Activated naive CD4-positive, alpha-beta T cell treated with anti-CD3 and anti-CD28 coated beads for 36 hours (primary cell): ENCODE results near the gene TANGO2. TPM values are rescaled to one million over a fixed set of nuclear protein-coding genes. Genes with fewer than 3 reads are reported as not detected.
A peak's percentile ranks its signal among the peaks of the same experiment; 100 is the strongest.

ENCODE experiments used
- CTCF ChIA-PET: fragments of 350-600 bp; sonication (Branson Sonifier 250); formaldehyde crosslinking; loops from one replicate; lab custom pipeline; 2021; ENCODE audit warnings: antibody characterized with exemption; lab: Charles Lee
- DNase-seq: peaks from one replicate; pipeline ENCODE4 v3.0.0-alpha.2; 2020
- H3K27ac Mint-ChIP-seq: one replicate; pipeline ENCODE4 v1.8.0; 2021; ENCODE audit warnings: mild to moderate bottlenecking, mixed read lengths
- H3K27me3 Mint-ChIP-seq: one replicate; pipeline ENCODE4 v1.8.0; 2021; ENCODE audit warnings: low read depth, mixed read lengths
- H3K36me3 Mint-ChIP-seq: one replicate; pipeline ENCODE4 v1.8.0; 2021; ENCODE audit warnings: low read depth, mixed read lengths
- H3K4me1 Mint-ChIP-seq: one replicate; pipeline ENCODE4 v1.8.0; 2021; ENCODE audit warnings: low read depth, mixed read lengths
- H3K4me3 Mint-ChIP-seq: one replicate; pipeline ENCODE4 v1.8.0; 2021; ENCODE audit warnings: mild to moderate bottlenecking, moderate library complexity, mixed read lengths
- H3K9me3 Mint-ChIP-seq: one replicate; pipeline ENCODE4 v1.8.0; 2021; ENCODE audit warnings: mixed read lengths
- intact Hi-C: fragments of 100-400 bp; cut with micrococcal nuclease; formaldehyde crosslinking; loops from one replicate; pipeline ENCODE4 v1.15.1; 2023
- total RNA-seq, 2 experiments: library from RNA; stranded (reverse); gene quantifications; one replicate each; pipeline ENCODE4 v1.2.3, GENCODE V29; 2021

Gene TANGO2
- total RNA-seq, 2 experiments from 2014 or later: 16.0 to 19.0 TPM

DNA sequence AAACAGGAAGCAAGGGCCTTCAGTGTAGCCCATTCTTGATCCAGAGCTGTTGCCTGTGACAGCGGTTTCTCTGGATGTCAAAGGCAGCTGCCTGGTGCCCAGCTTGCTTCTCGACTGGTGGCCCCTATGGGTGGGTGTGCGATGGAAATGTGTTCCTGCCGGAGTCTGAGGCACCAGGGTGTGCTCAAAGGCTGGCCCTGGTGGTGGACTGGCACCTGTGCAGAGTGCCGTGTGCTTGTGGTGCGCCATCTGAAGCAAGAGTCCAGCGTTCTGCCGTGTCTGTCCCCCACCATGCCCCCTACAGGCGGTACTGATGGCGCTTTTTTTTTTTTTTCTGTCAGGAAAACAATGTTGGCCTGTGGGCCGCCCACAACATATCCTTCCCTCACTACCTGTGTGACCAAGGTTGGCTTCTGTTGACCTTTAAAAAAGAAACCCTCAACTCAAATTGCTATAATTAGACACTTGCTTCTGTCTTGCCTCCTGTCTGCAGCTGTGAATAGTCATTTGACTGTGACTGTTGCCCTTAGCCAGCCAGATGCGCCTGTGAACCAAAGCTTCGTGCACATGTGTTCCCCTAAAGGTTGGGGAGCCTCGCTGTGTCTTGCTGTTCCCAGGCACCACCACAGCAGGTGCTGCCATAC lies 90.3 kb downstream of the TANGO2 start:
- no peaks in the 10 kb centered on the region for H3K9me3 Mint-ChIP-seq
- CTCF ChIA-PET: interaction anchor here (0.7 to 1.7 kb wide), 8 partner anchors 9 to 98 kb away, joined by 3 to 7 read pairs (median 3); partner anchors contain the start of gene TANGO2
- intact Hi-C loops: loop anchor here (10.0 kb wide), 1 partner anchor 256 kb away; the partner anchor contains the start of genes GNB1L and RTL10
- H3K27me3 Mint-ChIP-seq: no peaks in the 10 kb centered on the region
- peak overlapping the region; percentile 84 for H3K27ac Mint-ChIP-seq
- no peak overlapping the region for H3K4me3 Mint-ChIP-seq
- peaks cover 28% of the 10 kb centered on the region for H3K4me1 Mint-ChIP-seq
- H3K36me3 Mint-ChIP-seq: peaks cover 21% of the 10 kb centered on the region
- DNase-seq: peak; percentile 36

DNA sequence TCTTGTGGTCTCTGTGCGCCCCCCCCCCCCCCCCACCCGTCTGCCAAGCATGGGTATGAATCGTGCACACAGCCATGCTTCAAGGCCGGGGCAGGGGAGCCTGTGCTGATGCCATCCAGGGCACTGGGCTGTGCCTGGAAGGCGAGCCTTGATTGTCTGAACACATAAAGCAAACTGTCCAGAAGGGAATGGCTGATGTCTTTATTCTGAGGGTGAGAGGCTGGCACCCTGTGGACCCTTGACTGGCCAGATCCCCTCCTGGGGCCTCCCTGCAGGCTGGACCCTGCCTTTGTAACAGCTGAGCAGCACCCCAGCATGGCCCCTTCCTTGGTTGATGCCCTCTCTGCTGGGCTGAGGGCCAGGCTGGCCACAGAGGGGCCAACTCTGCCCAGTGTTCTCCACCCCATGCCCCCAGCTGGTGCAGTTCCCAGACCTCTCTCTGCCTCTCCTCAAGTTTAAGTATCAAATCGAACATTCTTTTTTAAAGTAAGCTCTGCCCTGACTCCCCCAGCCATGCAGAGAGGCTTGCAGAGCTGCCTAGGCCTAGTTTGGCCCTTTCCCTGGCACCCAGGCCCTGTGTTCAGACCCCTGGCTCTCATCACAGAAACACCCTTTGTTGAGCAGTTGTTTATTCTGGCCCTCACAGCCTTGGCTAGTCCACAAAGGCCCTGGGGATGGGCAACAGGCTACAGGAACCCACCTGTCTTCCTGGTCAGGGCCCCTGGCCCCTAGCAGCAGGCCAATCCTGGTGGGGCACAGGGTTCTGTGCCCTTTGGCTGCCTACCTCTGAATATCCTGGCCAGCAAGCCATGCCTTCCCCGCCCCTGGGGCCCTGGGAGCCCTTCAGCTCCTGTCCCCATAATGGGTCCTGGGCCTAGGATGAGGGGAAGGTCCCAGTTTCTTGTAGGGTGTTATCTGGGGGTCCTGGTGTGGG lies 91.0 kb downstream of the TANGO2 start:
- no peaks in the 10 kb centered on the region for H3K9me3 Mint-ChIP-seq
- no peak for DNase-seq
- H3K27me3 Mint-ChIP-seq: no peaks in the 10 kb centered on the region
- H3K4me3 Mint-ChIP-seq: no peak overlapping the region
- CTCF ChIA-PET: interaction anchor here (0.6 to 1.7 kb wide), 5 partner anchors 10 to 33 kb away, joined by 3 to 7 read pairs (median 4); no protein-coding TSS in a partner anchor
- H3K36me3 Mint-ChIP-seq: peaks cover 23% of the 10 kb centered on the region
- H3K27ac Mint-ChIP-seq: peak overlapping the region; percentile 87
- peaks cover 30% of the 10 kb centered on the region for H3K4me1 Mint-ChIP-seq
- intact Hi-C loops: loop anchor here (10.0 kb wide), 1 partner anchor 257 kb away; the partner anchor contains the start of genes GNB1L and RTL10

GRCh38 chr22:20112623-20113511 lies 92.0 kb downstream of the TANGO2 start:
- peaks cover 30% of the 10 kb centered on the region for H3K4me1 Mint-ChIP-seq
- H3K4me3 Mint-ChIP-seq: no peak overlapping the region
- CTCF ChIA-PET: no interaction called here
- H3K27ac Mint-ChIP-seq: peak overlapping the region; percentile 41
- H3K9me3 Mint-ChIP-seq: no peaks in the 10 kb centered on the region
- no peaks in the 10 kb centered on the region for H3K27me3 Mint-ChIP-seq
- no peak for DNase-seq
- peaks cover 22% of the 10 kb centered on the region for H3K36me3 Mint-ChIP-seq
- intact Hi-C loops: loop anchor here (10.0 kb wide), 1 partner anchor 258 kb away; the partner anchor contains the start of genes GNB1L and RTL10

GRCh38 chr22:20113551-20114310 lies 92.8 kb downstream of the TANGO2 start:
- peaks cover 27% of the 10 kb centered on the region for H3K36me3 Mint-ChIP-seq
- CTCF ChIA-PET: no interaction called here
- H3K27me3 Mint-ChIP-seq: no peaks in the 10 kb centered on the region
- intact Hi-C loops: loop anchor here (10.0 kb wide), 1 partner anchor 259 kb away; the partner anchor contains the start of genes GNB1L and RTL10
- no peak for DNase-seq
- no peaks in the 10 kb centered on the region for H3K9me3 Mint-ChIP-seq
- no peak overlapping the region for H3K4me3 Mint-ChIP-seq
- peak overlapping the region; percentile 36 for H3K27ac Mint-ChIP-seq
- peaks cover 33% of the 10 kb centered on the region for H3K4me1 Mint-ChIP-seq

DNA sequence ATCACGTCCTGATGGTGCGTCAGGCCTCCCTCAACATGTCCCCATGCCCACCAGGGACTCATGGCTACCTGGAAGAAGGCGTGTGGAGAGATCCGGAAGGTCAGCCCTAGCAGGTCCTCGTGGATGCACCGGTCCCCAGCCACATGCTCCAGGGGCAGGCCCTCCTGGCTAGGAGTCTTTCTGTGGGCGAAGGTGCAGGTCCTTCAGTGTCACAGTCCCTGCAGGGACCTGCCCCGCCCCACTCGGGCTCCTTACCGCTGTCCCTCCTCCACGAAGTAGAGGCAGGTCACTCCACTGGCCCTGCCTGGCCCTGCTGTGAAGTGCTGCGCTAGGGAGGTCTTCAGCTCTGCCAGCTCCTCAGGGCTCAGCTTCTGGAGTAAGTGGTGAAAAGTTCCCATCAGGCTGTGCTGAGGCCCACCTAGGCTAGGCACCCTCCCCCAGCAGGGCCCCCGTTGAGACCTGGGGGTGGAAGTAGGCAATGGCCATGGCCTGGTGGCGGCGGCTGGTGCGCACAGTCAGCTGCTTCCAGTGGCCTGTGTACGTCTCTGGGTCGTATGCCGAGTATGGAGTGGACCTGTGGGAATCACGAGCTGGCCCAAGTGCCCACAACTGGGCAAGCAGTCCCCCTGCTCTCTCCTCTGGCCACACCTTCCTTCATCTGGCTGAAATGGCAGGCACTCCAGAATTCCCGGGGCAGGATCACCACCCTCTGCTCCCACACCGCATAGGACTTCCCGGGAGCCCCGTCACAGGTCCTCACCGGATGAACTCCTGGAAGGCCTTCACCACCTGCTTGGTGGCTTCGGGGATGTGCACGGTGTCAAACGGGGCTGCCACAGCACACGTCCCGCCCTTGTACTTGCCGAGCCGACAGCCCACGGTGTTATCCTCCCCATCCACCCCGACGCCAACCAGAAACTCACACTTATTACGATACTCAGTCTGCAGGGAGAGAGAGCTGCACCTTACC lies 93.9 kb downstream of the TANGO2 start:
- H3K4me3 Mint-ChIP-seq: peak overlapping the region; percentile 63
- H3K27ac Mint-ChIP-seq: peak overlapping the region; percentile 76
- H3K9me3 Mint-ChIP-seq: no peaks in the 10 kb centered on the region
- H3K4me1 Mint-ChIP-seq: peaks cover 42% of the 10 kb centered on the region
- H3K27me3 Mint-ChIP-seq: no peaks in the 10 kb centered on the region
- no peak for DNase-seq
- CTCF ChIA-PET: interaction anchor here (1.1 kb wide), 1 partner anchor 14 kb away, joined by 3 read pairs; no protein-coding TSS in a partner anchor
- peaks cover 33% of the 10 kb centered on the region for H3K36me3 Mint-ChIP-seq
- intact Hi-C loops: loop anchor here (5.0 to 10.0 kb wide), 3 partner anchors 260 to 682 kb away; partner anchors contain the start of genes GNB1L, HIRA, KLHL22 and MRPL40

DNA sequence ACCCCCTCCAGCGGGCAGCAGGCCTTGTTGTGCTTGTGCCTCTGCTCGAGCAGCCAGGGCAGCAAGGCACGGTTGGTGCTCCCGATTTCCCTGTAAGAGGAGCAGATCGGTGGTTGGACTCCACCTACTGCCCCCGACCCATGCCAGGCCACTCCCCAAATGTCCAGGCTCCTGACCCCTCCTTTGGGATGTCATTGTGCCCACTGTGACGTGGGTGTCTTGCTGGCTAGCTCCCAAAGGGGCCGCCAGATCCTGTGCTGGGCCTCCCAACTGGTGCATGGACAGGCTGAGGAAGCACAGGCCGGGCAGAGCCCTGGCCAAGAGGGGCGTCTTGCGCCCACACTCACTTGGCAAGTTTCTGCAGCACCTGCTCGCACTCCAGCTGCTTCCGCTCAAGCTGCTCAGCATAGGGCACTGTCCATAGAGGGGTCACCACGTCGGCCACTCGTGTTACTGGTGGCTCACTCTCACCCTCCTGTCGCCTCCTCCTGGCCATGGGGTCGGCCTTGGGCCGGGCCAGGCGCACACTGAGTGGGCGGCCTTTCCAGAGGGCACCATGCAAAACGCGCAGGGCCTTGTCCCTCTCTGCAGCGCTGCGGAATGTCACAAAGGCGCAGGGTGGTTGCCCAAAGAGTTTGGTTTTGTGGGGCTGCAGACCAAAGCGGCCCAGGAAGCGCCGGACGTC lies 94.9 kb downstream of the TANGO2 start, which contains the start of gene RANBP1:
TSS of gene RANBP1 (plus strand) at position 414 of the 685 bp plus-strand sequence. CDS start at position 495, 81 bp downstream.
- intact Hi-C loops: loop anchor here (2.0 to 10.0 kb wide), 5 partner anchors 15 to 684 kb away; partner anchors contain the start of genes GNB1L, HIRA, KLHL22 and MRPL40
- peak within 1 kb of the TSS; percentile 91 for H3K4me3 Mint-ChIP-seq
- peak within 1 kb of the TSS; percentile 91 for H3K27ac Mint-ChIP-seq
- peaks cover 40% of the 10 kb centered on the region for H3K36me3 Mint-ChIP-seq
- DNase-seq: no peak
- peaks cover 49% of the 10 kb centered on the region for H3K4me1 Mint-ChIP-seq
- CTCF ChIA-PET: interaction anchor here (1.1 to 1.9 kb wide), 2 partner anchors 13 to 14 kb away, joined by 3 to 5 read pairs; no protein-coding TSS in a partner anchor
- H3K9me3 Mint-ChIP-seq: no peaks in the 10 kb centered on the region
- H3K27me3 Mint-ChIP-seq: no peaks in the 10 kb centered on the region

DNA sequence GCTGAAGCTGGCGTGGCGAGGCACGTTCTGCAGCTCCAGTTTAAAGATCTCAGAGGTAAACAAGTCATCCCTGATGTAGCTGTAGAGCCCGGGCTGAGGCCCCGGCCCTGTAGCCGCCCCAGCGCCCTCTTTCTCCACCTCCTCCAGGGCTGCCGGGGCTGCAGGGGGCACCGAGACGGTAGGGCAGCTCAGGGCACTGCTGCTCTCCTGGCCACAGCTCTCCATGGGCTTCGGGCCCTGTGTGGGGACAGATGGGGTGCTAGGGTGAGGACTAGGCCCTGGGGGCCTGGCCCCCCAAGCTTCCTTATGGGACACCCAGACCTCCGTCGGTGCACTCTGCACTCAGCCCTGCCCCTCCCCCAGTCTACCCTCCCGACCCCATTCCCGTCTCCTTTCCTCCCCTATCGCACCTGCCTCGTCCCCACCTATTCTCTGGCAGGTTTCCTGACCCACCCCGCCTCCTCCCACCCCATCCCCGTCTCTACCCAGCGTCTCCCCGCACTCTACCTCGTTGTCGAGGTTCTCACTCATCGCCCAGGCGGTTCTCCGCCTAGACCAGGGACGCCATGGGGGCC lies 95.6 kb downstream of the TANGO2 start:
- Mint-ChIP-seq H3K4me1 (peaks cover 49% of the 10 kb centered on the region), H3K27me3 (no peaks in the 10 kb centered on the region), H3K9me3 (no peaks in the 10 kb centered on the region), H3K4me3 (peak overlapping the region; percentile 91), H3K36me3 (peaks cover 39% of the 10 kb centered on the region), H3K27ac (peak overlapping the region; percentile 91)
- CTCF ChIA-PET: interaction anchor here (0.9 to 1.9 kb wide), 2 partner anchors 13 to 15 kb away, joined by 3 to 5 read pairs; no protein-coding TSS in a partner anchor
- no peak for DNase-seq
- intact Hi-C loops: loop anchor here (2.0 to 10.0 kb wide), 5 partner anchors 14 to 684 kb away; partner anchors contain the start of genes GNB1L, HIRA, KLHL22 and MRPL40
